KBM-7 (cell line): ENCODE measurements around the gene ZBTB8B.
"Not testable (repeated sequence)": the region's sequence is repeated elsewhere in the genome, so short reads cannot be mapped to it uniquely, and the experiment has no call there.

ENCODE experiments used
- DNase-seq: peaks from one replicate; pipeline ENCODE4 v3.0.0-alpha.2; 2015
- in situ Hi-C: fragments of 300-500 bp; cut with MboI; formaldehyde crosslinking; loops from 2 replicates; pipeline ENCODE4 v1.14.3; 2020; ENCODE audit warnings: low sequenced_read_pairs, low pct_unique_long_range_greater_than_20kb, mixed read lengths

Gene ZBTB8B

DNA sequence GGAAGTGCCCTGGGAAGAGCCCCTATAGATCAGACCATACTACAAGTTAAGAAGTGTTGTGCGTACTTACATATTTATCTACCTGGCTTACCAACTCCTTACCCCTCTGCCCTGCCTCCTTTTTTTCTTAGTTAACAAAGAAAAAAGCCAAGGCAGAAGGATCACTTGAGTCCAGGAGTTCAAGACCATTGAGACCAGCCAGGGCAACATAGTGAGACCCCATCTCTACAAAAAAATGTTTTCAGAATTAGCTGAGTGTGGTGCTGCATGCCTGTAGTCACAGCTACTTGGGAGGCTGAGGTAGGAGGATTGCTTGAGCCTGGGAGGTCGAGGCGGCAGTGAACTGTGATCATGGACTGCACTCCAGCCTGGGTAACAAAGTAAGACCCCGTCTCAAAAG, 1.9 kb downstream of the ZBTB8B start:
- in situ Hi-C loops, result no loop called here
- DNase-seq, result no peak

- in situ Hi-C loops, result no loop called here
- no peak for DNase-seq
These were observed 3.9 kb downstream of the ZBTB8B start for GRCh38 chr1:32468791-32469190.

GRCh38 chr1:32470431-32470830, 5.6 kb downstream of the ZBTB8B start:
- DNase-seq, result no peak
- in situ Hi-C loops, result no loop called here

DNA sequence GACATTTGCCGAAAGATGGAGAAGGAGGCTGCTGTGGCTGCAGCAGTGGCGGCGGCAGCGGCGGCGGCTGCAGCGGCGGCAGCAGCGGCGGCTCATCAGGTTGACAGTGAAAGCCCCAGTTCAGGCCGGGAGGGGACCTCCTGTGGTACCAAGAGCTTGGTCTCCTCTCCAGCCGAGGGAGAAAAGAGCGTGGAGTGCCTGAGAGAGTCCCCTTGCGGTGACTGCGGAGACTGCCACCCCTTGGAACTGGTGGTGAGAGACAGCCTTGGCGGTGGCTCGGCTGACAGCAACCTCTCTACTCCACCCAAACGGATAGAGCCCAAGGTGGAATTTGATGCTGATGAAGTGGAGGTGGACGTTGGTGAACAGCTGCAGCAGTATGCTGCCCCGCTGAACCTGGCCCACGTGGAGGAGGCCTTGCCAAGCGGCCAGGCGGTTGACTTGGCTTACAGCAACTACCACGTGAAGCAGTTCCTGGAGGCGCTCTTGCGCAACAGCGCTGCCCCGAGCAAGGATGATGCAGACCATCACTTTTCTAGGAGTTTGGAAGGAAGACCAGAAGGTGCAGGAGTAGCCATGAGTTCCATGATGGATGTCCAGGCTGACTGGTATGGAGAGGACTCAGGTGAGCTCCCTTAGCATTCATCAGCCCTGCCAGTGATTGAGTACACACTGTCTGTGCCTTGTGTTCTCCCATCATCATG, 6.3 kb downstream of the ZBTB8B start:
- in situ Hi-C loops, result no loop called here
- DNase-seq, result peak; percentile 86

- in situ Hi-C loops, result no loop called here
- no peak for DNase-seq
These were observed 7.0 kb downstream of the ZBTB8B start for GRCh38 chr1:32471695-32472362.

DNA sequence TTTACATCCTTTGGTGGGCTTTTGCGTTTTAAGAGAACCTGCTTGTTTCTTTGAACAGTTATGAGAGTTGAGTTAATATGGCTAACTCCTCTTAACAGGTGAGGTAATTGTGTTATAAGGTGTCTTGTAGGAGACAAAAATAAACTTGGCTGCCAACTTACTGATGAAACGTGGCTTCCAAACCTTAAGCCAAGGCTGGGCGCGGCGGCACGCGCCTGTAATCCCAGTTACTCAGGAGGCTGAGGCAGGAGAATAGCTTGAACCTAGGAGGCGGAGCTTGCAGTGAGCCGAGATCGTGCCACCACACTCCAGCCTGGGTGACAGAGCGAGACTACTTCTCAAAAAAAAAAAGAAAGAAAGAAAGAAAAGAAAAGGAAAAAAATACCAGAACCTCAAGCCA, 8.1 kb downstream of the ZBTB8B start:
- DNase-seq, in situ Hi-C loops: not testable (repeated sequence)

DNA sequence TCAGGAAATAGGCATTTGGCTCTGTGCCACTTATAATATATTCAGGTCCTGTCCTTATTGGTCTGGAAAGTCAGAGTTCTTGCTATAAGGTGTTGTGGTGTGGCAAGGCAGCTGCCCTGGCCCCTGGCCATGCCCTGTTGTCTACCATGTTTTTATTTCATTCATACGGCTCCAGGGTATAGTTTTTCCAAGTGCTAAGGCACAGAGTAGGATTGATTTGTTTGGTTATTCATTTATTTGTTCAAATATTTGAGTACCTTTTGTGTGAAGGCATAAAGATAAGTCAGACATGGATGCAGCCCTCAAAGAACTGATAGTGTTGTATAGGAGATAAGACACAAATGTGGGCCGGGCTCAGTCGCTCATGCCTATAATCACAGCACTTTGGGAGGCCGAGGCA, 10.1 kb downstream of the ZBTB8B start:
- in situ Hi-C loops, result no loop called here
- DNase-seq, result no peak

DNA sequence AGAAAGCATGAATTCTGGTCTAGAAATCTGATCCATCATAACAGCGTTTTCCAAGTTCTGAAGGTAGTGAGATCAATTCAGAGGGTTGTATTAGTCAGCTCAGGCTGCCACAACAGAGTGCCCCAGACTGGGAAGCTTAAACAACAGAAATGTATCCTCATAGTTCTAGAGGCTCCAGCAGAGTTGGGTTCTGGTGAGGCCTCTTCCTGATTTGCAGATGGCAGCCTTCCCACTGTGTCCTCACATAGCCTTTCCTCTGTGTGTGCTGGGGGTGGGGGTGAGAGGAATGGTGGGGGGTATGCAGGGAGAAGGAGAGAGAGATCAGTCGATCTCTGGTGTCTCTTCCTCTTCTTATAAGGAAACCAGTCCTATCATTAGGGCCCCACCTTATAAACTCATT, 15.1 kb downstream of the ZBTB8B start:
- DNase-seq, result no peak
- in situ Hi-C loops, result no loop called here

GRCh38 chr1:32480761-32481160, 15.9 kb downstream of the ZBTB8B start:
- in situ Hi-C loops, result no loop called here
- DNase-seq, result no peak

GRCh38 chr1:32481788-32482187, 16.9 kb downstream of the ZBTB8B start:
- in situ Hi-C loops, DNase-seq: not testable (repeated sequence)

DNA sequence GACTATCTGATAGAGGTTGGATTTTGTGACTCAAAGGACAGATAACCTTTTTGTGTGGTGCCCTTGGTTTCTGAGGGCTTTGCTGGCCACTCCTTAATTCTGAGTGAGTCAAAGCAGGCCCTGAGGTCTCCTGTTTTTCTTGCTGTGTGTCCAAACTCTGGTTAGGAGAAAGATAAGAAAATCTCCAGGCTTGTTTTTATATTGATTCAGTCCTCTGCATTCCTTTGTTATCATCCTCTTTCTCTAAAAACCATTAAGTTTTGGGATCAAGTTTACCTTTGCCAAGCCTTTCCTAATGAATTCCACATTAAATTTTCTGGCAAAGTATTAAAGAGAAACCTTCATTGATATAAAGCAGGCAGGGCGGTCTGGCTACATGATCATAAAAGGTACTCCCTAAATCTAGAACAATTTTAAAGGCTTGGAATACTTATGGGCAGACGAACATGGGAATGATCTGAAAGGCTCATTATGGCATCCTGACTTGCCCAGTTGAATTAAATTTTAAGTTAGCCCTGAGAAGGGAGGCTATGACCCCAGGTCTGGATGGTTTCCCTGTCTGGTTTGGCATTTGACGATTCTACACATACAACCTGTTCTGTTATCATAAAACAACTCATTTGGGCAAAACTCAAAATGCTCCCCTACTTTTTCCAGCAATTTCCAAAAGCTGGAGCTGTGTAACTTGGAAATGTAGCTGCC, 20.8 kb downstream of the ZBTB8B start:
- in situ Hi-C loops, result no loop called here

DNA sequence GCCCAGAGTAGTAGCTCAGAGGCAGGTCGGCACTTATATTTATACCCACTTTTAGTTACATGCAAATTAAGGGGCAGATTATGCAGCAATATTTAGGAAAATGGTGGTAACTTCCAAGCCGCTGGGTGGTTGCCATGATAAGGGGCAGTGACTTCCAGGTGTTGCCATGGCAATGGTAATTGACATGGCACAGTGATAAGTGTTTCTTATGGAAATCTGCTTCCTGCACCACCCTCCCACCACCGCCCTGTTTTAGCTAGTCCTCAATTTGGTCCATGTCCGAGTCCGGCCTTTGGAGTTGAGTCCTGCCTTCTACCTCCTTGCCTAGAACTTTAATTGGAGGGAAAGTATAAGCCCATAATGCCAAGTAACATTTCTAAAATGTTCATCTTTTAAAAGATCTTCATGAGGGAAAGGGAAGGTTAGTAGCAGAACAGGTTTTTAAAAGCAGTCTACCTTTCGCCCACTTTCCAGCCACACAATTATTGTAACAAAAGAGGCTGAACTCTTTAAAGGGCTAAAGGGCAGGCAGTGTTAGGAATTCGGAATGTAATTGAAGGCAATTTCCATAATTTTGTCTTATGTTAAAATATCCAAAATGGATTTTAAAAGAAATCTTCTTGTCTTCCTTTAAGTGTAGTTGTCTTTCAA, 21.7 kb downstream of the ZBTB8B start:
- in situ Hi-C loops, result no loop called here

More for the DNA sequence above, 20.8 kb downstream of the ZBTB8B start:
- DNase-seq, result no peak

GRCh38 chr1:32487182-32487581, 22.3 kb downstream of the ZBTB8B start:
- DNase-seq, result no peak
- in situ Hi-C loops, result no loop called here

More for the DNA sequence above, 21.7 kb downstream of the ZBTB8B start:
- DNase-seq, result no peak

- in situ Hi-C loops, result no loop called here
- no peak for DNase-seq
These were observed 25.0 kb downstream of the ZBTB8B start for GRCh38 chr1:32489774-32490454.

GRCh38 chr1:32491386-32491785, 26.5 kb downstream of the ZBTB8B start:
- in situ Hi-C loops, result no loop called here
- no peak for DNase-seq

GRCh38 chr1:32494196-32494595, 29.3 kb downstream of the ZBTB8B start:
- in situ Hi-C loops, result no loop called here
- DNase-seq, result no peak

DNA sequence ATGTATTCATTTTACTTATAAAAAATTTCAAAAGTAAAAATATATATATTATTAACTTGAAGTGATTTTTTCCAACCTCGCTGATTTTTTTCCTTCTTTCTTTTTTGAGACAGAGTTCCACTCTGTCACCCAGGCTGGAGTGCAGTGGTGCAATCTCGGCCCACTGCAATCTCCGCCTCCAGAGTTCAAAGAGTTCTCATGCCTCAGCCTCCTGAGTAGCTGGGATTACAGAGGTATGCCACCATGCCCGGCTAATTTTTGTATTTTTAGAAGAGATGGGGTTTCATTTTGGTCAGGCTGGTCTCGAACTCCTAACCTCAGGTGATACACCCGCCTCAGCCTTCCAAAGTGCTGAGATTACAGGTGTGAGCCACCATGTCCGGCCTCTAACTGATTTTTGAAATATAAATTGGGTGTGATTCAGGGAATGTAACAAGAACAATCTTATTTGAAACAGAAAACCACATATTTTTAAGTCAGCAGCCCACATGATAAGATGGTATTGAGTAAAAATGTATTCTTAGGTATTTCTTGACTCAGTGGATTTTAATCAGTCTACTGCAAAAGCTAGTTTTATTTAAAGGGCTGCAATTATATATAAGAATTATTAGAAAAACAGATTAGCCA, 30.0 kb downstream of the ZBTB8B start:
- no peak for DNase-seq
- in situ Hi-C loops, result no loop called here

- in situ Hi-C loops, result no loop called here
- DNase-seq, result peak; percentile 47
These were observed 31.3 kb downstream of the ZBTB8B start for GRCh38 chr1:32496127-32496526.

- in situ Hi-C loops, result no loop called here
- DNase-seq, result no peak
These were observed 33.9 kb downstream of the ZBTB8B start for GRCh38 chr1:32498751-32499150.
